Middle frontal gyrus (tissue), 1 donor: Measurements from ENCODE around the gene TSBP1.
"Not testable (repeated sequence)": the region's sequence is repeated elsewhere in the genome, so short reads cannot be mapped to it uniquely, and the experiment has no call there.

Experiments
- DNase-seq: peaks from one replicate; pipeline ENCODE4 v3.0.0-alpha.2; 2015; ENCODE audit warnings: low spot score; ENCODE audit errors: extremely low spot score

Gene TSBP1

DNA sequence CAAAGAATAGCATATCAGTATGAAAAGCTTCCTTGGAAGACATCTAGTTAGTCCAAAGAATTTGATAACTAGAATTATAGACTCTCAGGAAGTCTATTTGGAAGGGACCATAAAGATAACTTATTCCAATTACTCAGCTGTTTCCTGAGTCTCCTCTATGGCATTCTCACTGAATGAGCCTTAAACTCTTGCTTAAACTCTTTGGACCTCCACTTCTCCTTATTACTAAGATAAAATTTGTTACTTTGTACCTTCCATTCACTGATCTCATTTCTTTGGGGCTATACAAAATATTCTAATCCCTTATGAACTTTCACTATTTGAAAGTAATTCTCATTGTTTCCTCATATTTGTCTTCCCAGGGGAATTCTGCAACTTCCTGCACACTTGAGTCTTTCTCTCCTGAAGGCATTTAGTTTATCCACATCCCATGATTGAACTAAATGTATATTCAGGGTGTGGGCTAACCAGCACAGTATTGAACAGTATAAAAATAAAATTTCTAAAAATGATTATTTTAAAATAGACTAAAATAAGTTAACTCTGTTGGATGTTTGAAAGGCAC is 80.7 kb downstream of the TSBP1 start:
- no peak for DNase-seq

DNA sequence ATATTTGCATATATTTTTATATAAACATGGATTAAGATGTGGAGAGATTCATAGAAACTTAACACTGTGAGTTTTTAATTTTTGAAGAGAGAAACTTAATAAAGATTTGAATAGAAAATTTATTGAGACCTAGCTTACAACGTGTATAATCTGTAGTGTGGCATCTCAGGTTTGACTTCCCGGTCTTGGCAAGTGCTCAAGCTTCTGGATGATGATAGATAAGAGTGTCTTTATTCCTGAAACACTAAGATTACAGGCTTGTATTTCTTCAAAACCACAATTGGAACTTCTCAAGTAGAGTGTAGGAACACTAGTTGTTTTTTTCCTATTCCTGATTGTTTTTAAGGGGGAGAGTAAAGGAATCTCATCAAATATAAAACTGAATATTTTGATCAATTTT is 83.3 kb downstream of the TSBP1 start:
- DNase-seq, result no peak

DNA sequence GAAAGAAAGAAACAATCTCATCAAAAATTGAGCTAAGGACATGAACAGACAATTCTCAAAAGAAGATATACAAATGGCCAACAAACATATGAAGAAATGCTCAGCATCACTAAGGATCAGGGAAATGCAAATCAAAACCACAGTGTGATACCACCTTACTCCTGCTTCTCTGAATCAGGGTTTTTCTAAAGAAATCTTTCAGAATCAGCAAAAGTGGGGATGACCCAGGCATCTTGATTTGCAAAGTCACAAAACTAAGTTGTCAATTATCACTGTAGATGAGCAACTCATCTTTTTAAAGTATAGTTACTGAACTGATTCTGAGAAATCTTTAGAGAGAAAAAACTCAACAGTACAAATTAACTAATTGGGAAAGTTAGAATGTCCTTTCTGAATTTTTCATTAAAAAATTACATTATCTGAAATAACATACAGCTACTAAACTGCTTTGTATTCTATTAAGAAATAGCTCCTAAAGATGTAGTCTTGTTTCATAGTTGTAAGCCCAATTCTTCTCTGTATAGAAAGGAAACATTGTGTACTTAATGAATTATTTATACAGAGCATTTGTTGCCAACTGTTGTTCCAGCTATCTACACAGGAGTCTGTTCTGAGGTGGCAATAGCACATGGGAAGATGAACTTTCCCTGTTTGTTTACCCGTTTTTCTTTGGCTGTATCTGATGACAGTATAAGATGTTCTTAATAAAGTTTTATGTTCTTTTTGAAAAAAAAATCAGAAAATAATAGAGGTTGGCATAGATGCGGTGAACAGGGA is 97.7 kb downstream of the TSBP1 start:
- DNase-seq, result not testable (repeated sequence)

DNA sequence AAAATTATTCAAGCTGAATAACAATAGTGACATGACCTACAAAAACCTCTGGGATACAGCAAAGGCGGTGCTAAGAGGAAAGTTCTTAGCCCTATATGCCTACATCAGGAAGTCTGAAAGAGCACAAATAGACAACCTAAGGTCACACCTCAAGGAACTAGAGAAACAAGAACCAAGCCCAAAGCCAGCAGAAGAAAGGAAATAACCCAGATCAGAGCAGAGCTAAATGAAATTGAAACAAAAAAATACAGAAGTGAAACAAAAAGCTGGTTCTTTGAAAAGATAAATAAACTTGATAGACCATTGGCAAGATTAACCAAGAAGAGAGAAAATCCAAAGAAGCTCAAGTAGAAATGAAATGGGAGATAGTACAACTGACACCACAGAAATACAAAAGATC is 100.3 kb downstream of the TSBP1 start:
- DNase-seq, result no peak

DNA sequence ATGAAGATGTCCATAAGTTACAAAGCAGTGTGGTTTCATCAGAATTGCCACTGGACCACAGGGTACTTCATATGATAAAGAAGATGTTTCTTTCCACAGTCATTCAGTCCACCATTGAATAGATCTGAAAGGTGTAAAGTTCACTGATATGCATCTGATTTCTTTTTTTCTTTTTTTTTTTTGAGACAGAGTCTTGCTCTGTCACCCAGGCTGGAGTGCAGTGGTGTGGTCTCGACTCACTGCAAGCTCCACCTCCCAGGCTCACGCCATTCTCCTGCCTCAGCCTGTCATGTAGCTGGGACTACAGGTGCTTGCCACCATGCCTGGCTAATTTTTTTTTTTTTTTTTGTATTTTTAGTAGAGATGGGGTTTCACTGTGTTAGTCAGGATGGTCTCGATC is 103.2 kb downstream of the TSBP1 start:
- DNase-seq, result not testable (repeated sequence)

DNA sequence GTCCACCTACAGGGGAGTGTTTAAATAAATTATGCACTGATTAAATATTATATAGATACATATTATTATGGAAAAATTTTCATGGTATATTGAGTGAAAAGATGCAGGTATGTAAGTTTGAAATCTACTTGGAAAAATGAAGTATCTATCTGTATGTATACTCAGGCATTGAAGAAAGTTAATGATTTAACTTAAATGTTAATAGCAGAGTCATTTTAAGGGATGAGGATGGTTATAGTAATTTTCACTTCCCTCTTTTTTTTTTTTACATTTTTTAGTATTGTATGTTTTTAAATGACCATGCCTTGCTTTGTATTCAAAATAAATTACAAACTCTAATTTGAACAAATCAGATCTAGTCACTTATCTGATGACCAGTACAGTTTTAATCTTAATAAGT is 104.7 kb downstream of the TSBP1 start:
- no peak for DNase-seq

DNA sequence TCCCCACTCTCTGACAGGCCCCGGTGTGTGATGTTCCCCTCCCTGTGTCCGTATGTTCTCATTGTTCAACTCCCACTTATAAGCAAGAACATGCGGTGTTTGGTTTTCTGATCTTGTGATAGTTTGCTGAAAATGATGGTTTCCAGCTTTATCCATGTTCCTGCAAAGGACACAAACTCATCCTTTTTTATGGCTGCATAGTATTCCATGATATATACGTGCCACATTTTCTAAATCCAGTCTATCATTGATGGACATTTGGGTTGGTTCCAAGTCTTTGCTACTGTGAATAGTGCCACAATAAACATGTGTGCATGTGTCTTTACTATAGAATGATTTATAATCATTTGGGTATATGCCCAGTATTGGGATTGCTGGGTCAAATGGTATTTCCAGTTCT is 114.4 kb downstream of the TSBP1 start:
- DNase-seq, result not testable (repeated sequence)

DNA sequence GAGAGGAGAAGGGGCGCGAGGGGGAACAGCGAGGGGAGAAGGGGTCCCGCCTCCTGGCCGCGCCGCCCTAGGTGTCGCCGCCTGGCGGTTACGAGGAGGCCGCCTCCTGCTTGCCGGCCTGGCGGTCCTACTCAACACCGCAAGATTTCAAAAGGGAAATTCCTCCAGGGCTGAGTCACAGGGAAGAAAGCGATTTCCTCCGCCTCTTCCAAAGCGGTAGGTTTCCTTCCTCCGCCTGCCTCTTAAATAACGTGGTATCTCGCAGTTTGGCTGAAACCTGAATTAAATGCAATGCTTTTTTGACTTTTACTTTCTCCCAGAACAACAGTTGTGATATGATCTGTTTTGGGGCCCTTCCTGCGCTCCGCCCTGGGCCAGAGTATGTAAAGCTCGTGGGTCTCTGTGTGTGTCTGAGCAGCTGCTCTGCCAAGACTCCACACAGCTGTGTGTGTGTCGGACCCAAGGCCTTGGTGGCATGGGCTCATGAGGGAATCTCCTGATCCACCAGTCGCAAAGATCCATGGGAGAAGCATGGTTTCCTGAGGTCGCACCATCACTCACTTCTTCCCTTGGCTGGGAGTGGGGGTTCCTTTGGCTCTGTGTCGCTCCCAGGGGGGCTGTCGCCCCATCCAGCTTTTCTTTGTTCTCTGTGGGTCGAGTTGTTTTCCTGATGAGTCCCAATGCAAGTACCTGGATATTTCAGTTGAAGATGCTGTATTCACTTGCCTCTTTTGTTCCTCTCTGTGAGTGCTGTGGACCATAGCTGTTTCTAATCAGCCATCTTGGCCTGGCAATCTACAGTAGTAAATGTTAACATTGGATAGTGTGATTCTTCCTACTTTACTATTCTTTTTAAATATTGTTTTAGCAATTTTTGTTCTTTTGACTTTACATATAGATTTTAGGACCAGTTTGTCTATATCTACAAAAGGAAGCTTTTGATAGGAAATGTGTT is 116.2 kb downstream of the TSBP1 start:
- DNase-seq, result no peak

DNA sequence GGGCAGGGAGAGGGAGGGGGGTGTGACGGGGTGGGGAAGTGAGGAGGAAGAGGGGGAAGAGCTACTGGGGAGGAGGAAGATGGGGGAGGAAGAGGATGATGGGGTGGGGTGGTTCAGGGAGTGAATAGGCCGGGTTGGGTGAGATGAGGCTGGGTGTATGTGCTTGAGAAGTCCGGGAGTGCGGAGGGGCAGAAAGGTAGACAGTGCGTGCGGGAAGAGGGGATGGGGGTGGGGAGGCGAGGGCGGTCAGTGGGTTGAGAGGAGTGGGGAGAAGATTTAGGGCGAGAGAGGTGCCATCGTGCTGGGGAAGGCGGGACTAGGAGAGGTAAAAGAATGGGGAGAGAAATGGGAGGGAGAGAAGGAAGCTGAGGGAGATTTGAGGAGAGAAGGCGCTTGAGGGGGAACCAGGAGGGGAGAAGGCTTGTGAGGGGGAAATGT is 116.9 kb downstream of the TSBP1 start:
- DNase-seq, result no peak

DNA sequence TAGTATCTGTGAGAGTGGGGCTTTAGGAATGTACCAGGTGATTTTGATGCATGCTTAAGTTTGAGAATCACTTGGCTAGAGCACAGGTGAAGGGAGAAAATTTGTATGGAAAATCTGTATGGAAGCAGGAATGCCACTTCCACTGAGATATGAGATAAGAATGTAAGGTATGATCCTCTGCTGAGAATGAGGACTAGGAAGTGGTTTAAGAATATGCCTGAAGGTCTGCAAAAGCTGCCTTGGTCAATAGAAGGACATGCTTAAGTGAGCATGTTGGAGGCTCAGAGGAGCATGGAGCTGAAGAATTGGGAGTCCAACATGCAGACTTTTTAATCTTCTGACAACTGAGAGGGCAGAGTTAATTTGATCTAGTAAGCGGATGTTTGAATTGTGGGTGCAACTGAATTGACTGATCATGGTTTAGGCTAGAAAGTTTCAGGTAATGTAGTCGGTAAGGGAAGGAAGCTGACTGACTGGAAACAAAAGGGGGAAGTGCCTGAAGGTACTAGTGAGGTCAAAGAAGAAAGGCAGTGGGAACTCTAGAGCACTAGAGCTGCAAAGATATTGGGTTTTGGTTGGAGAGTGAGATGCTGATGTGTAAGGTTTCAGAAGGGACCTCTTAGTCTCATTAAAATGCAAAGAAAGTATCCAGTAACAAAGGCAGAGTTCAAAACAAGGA is 119.2 kb downstream of the TSBP1 start:
- no peak for DNase-seq

DNA sequence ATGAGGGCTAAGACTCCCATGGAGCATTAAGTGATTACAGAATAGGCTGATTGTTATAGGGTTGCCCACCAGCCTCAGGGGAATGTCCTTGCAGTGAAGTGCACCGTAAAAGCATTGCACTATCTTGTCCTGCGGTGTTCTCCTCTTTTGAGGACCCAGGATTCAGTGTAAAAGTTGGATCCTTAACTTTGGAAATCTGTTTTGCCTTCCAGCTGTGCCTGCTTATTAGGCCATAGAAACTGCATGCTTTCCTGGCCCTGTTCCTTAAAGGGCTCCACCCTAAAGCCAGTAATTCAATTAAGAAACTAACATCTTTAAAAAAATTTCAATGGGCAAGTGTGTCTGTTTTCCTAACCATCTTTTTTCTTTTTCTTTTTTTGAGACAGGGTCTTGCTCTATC is 122.4 kb downstream of the TSBP1 start:
- DNase-seq, result no peak

DNA sequence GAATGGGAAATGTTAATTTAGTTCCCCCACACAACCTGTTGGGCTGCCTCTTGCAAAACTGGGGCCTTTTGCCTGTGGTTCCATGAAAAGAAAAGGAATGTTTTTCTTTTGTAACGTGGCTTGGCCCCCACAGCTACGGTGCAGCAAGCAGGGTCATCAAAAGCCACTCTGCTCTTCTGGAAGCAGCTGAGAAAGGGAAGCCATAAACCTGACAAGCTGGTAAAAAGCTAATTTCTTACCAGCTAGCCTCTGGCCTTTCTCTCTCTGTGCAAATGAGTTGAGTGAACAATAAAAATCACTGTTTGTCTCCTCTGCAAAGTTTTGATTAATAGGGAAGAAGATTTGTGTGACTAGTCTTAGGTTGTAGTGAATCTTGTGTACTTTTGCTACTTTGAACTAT is 124.3 kb downstream of the TSBP1 start:
- DNase-seq, result no peak

DNA sequence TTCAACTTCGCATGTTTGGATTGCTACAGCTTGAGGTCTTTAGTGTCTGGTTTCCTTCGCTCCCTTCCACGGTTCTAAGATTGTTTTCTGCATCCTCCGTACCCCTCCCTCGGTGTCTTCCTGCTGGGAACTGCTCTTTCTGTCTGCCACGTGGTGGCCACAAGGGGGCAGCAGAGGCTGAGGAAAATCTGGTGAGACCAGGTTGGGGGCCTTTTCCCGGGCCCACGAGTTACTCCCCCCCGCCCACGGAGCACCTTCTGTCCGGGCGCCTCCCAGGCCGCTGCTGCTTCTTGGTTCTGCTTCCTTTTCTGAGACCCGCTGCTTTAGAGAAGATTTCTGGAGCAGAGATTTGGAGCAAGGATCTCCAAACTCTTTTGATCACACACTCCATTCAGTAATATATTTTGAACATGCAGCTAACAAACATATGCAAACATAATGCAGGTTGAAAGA is 126.7 kb downstream of the TSBP1 start:
- DNase-seq, result peak; percentile 29

DNA sequence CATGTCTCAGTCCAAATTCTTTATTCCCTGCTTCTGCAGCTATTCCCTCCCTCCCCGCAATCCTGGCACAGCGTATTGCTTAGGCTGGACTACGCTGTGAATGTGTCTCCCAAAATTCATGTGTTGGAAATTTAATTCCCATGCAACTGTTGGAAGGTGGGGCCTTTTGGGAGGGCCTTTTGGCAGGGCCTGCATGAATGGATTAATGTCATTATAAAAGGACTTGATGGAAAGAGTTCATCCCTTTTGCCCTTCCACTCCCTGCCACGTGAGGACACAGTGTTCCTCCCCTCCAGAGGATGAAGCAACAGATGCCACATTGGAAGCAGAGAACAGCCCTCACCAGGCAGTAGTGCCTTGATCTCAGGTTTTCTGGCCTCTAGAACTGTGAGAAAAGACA is 127.4 kb downstream of the TSBP1 start:
- DNase-seq, result no peak
